Lung (tissue), 12 donors: ENCODE data around the gene KPRP. TPM values are rescaled to one million over a fixed set of nuclear protein-coding genes. Genes with fewer than 3 reads are reported as not detected.

Experiments
- ATAC-seq: fragments of 200-7000 bp; cut with Tn5 transposase; one replicate; pipeline ENCODE4 v1.9.1; 2020; ENCODE audit warnings: moderate number of reproducible peaks; ENCODE audit not compliant: insufficient read depth, low FRiP score
- DNase-seq, 3 donors: peaks; one replicate each; pipeline ENCODE4 v3.0.0-alpha.2; 2013 to 2017
- H3K27ac ChIP-seq, 2 donors: one replicate each; pipeline ENCODE4 v1.5.1; 2013; ENCODE audit warnings: mild to moderate bottlenecking in 2 of 2, moderate library complexity in 2 of 2, control low read depth in 1 of 2, inconsistent platforms in 1 of 2, low read depth in 1 of 2, low read length in 1 of 2
- H3K27me3 ChIP-seq, 3 donors: one replicate each; pipeline ENCODE4 v1.5.1; 2013; ENCODE audit warnings: low read length in 2 of 3; ENCODE audit not compliant: control insufficient read depth in 3 of 3, insufficient read depth in 3 of 3
- H3K36me3 ChIP-seq, 4 donors: one replicate each; pipeline ENCODE4 v1.5.1; 2013; ENCODE audit warnings: low read length in 4 of 4, mild to moderate bottlenecking in 1 of 4, moderate library complexity in 1 of 4; ENCODE audit not compliant: control insufficient read depth in 4 of 4, insufficient read depth in 4 of 4
- H3K4me1 ChIP-seq, 5 donors: one replicate each; pipeline ENCODE4 v1.5.1; 2013; ENCODE audit warnings: low read length in 5 of 5, mild to moderate bottlenecking in 2 of 5, moderate library complexity in 1 of 5; ENCODE audit not compliant: control insufficient read depth in 5 of 5, insufficient read depth in 5 of 5
- H3K4me3 ChIP-seq: one replicate; pipeline ENCODE4 v1.5.1; 2013; ENCODE audit warnings: mild to moderate bottlenecking, control low read depth, moderate library complexity
- H3K9ac ChIP-seq, 2 donors: one replicate each; pipeline ENCODE4 v1.5.1; 2013; ENCODE audit warnings: low read length in 2 of 2, control low read depth in 1 of 2; ENCODE audit not compliant: insufficient read depth in 1 of 2
- H3K9me3 ChIP-seq, 4 donors: one replicate each; pipeline ENCODE4 v1.5.1; 2013; ENCODE audit warnings: low read length in 3 of 4, mild to moderate bottlenecking in 1 of 4, moderate library complexity in 1 of 4; ENCODE audit not compliant: control insufficient read depth in 4 of 4, insufficient read depth in 3 of 4
- WGBS, 2 donors: extraction: QIAGEN DNeasy Blood & Tissue Kit; methylation state at CpG; one replicate each; pipeline ENCODE4 v1.1.7; 2013; 5-methylcytosine and 5-hydroxymethylcytosine counted together
- polyA plus RNA-seq, 2 donors: library from polyadenylated mRNA; stranded (reverse); fragments of 200-250 nt; gene quantifications; one replicate each; pipeline ENCODE4 v1.2.1, GENCODE V29; 2013
- total RNA-seq, 2 donors: library from RNA; depleted of rRNA in 1 of 2; stranded (reverse); fragments of >200 nt in 1 of 2; gene quantifications; one replicate each; pipeline ENCODE4 v1.2.1, GENCODE V29; 2014 to 2021
- TF ChIP-seq, protein P1 (sequence below): IDR thresholded peaks from 2 replicates; pipeline ENCODE4 v1.5.1; 2012; ENCODE audit warnings: mild to moderate bottlenecking; ENCODE audit errors: control extremely low read depth, extremely low read depth
- donor health status: control.
- donor health status: control.
- donor health status: Bipolar disorder and iron deficiency.
- donor health status: healthy.
- donor health status: DM: yes; HTN: yes; CAD: no.

KPRP gene
- total and polyA plus RNA-seq, 4 donors = not detected

DNA sequence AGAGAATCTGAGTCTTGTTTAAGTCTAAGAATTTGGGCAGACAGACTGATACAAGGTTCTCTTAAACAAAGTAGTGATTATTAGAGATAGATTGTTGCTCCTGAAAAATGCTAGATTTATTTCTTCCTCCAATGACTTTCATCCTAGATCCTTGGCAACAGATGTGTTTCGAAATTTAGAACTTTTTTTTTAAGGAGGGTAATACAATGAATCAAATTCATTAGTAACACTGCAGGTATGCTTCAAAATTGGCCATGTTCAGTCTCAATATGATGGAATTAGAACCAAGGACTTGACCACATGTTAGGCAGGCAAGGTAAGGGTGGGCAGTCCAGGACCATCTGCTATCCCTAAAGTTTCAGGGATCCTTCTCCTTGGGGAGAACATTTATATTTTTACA, 12.6 kb downstream of the KPRP start:
- Histone ChIP-seq H3K4me3 (no peak overlapping the region), H3K27me3 (no peaks in the 10 kb centered on the region), H3K36me3 (no peaks in the 10 kb centered on the region), H3K27ac (no peak overlapping the region), H3K9ac (no peak overlapping the region), H3K9me3 (peaks cover 0 to 4% (median 0%) of the 10 kb centered on the region in 4 donors), H3K4me1 (no peaks in the 10 kb centered on the region)
- TF ChIP-seq, protein P1, sequence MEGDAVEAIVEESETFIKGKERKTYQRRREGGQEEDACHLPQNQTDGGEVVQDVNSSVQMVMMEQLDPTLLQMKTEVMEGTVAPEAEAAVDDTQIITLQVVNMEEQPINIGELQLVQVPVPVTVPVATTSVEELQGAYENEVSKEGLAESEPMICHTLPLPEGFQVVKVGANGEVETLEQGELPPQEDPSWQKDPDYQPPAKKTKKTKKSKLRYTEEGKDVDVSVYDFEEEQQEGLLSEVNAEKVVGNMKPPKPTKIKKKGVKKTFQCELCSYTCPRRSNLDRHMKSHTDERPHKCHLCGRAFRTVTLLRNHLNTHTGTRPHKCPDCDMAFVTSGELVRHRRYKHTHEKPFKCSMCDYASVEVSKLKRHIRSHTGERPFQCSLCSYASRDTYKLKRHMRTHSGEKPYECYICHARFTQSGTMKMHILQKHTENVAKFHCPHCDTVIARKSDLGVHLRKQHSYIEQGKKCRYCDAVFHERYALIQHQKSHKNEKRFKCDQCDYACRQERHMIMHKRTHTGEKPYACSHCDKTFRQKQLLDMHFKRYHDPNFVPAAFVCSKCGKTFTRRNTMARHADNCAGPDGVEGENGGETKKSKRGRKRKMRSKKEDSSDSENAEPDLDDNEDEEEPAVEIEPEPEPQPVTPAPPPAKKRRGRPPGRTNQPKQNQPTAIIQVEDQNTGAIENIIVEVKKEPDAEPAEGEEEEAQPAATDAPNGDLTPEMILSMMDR = no peak
- WGBS, 2 donors = 79 to 86% methylated on average over 1 of the region's 1 CpG
- DNase-seq = no peak
- no peak for ATAC-seq

DNA sequence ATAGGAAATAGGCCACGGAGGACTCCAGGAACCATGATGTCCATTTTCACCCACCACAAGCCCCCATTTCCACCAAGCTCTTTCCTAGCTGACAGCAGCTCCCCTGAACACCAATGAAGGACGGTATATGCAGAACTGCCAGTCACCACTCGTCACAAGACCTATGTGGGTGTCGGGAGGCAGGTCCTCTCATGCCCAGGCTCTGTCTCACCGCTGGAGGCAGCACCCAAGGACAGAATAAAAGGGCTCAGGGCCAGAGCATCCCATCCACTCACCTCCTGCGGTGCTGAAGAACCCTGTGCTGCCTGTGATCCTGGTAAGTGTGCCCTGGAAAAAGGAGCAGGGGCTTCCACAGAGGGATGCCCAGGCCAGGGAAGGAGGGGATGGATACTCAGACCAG, 17.1 kb downstream of the KPRP start, which contains the start of gene LCE1F:
Gene LCE1F (plus strand): TSS at position 266 of the 400 bp plus-strand sequence. CDS start 1,232 bp downstream, outside the sequence.
- ATAC-seq (no peak), DNase-seq (no peak)
- Histone ChIP-seq H3K4me1 (no peaks in the 10 kb centered on the region), H3K9ac (no peak within 1 kb of the TSS), H3K36me3 (no peaks in the 10 kb centered on the region), H3K4me3 (no peak within 1 kb of the TSS), H3K27ac (no peak within 1 kb of the TSS), H3K27me3 (no peaks in the 10 kb centered on the region), H3K9me3 (no peaks in the 10 kb centered on the region)
- TF ChIP-seq, protein P1 = no peak
- WGBS, 2 donors = 70 to 79% methylated on average over 6 of the region's 6 CpGs

DNA sequence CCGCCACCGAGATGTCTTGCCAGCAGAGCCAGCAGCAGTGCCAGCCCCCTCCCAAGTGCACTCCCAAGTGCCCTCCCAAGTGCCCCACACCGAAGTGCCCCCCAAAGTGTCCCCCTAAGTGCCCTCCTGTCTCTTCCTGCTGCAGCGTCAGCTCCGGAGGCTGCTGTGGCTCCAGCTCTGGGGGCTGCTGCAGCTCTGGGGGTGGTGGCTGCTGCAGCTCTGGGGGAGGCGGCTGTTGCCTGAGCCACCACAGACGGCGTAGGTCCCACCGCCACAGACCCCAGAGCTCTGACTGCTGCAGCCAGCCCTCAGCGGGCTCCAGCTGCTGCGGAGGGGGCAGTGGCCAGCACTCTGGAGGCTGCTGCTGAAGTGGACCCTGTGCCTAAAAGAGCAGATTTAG, 18.5 kb downstream of the KPRP start:
- ATAC-seq (no peak), DNase-seq (no peak)
- no peaks in the 10 kb centered on the region for H3K9me3 ChIP-seq
- H3K4me3 ChIP-seq = no peak overlapping the region
- no peaks in the 10 kb centered on the region for H3K36me3 ChIP-seq
- no peak overlapping the region for H3K9ac ChIP-seq
- no peaks in the 10 kb centered on the region for H3K4me1 ChIP-seq
- TF ChIP-seq, protein P1 = no peak
- no peak overlapping the region for H3K27ac ChIP-seq
- H3K27me3 ChIP-seq = no peaks in the 10 kb centered on the region
- WGBS, 2 donors = 74 to 80% methylated on average over 11 of the region's 11 CpGs

DNA sequence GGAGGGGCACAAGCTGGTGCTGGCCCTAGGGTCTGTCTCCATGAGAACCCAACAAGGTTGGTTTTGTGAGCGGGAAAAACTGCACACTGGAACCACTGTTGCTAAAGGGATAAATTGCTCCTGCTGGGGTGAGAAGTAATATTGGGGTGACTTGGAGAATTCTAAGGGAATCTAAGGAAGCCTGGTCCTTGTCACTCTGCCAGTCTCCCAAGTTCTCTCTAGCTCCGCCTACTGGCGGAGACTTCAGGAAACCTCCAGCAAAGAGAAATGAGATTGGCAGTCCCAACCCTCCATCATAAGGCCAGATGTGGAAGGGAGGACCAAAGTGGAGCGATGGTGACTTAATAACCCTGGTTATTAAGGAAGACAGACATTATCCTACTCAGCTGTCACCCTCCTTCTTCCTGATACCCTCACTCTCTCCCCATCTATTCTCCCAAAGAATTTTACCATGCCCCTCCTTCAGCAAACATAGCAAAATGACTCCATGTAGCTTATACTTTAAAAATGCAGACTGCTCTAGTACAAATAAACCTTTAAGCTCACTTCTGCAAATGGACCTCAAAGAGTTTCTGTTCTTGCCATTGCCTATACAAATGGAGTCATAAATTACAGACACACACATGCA, 19.8 kb downstream of the KPRP start:
- Histone ChIP-seq H3K27me3 (no peaks in the 10 kb centered on the region), H3K4me3 (no peak overlapping the region), H3K4me1 (no peaks in the 10 kb centered on the region), H3K9me3 (no peaks in the 10 kb centered on the region), H3K9ac (no peak overlapping the region), H3K36me3 (no peaks in the 10 kb centered on the region), H3K27ac (no peak overlapping the region)
- no peak for DNase-seq
- ATAC-seq = no peak
- TF ChIP-seq, protein P1 = no peak
- WGBS, 2 donors = 57 to 58% methylated on average over 4 of the region's 4 CpGs
